GM12878 (cell line): ENCODE measurements around the gene NXPE4. TPM values are rescaled to one million over a fixed set of nuclear protein-coding genes. Genes with fewer than 3 reads are reported as not detected.
"Not testable (repeated sequence)": the region's sequence is repeated elsewhere in the genome, so short reads cannot be mapped to it uniquely, and the experiment has no call there.

Experiments
- ATAC-seq: fragments of 200-7000 bp; cut with Tn5 transposase; 3 replicates; pipeline ENCODE4 v1.9.1; 2020; ENCODE audit warnings: mild to moderate bottlenecking, moderate library complexity
- BruUV-seq: library from RNA; stranded (reverse); fragments of 400-500 nt; replicated peaks from 2 replicates; lab custom pipeline; 2021; lab: Mats Ljungman, UMichigan
- CTCF ChIA-PET: fragments of 300-600 bp; sonication (Branson Sonifier 250); formaldehyde crosslinking; extraction: SDS; loops from one replicate; lab custom pipeline; 2021; ENCODE audit warnings: inconsistent platforms; lab: Yijun Ruan, JAX
- POLR2A ChIA-PET: fragments of 350-600 bp; formaldehyde crosslinking; extraction: SDS; loops from one replicate; lab custom pipeline; 2021; ENCODE audit warnings: inconsistent platforms; lab: Charles Lee
- RAD21 ChIA-PET: fragments of 300-600 bp; sonication (Branson Sonifier 250); formaldehyde crosslinking; loops from one replicate; lab custom pipeline; 2023; ENCODE audit warnings: antibody characterized with exemption; ENCODE audit not compliant: unreplicated experiment; lab: Charles Lee
- SMC1A ChIA-PET: fragments of 300-600 bp; sonication (Branson Sonifier 250); formaldehyde crosslinking; loops from one replicate; lab custom pipeline; 2023; ENCODE audit not compliant: unreplicated experiment, uncharacterized antibody; lab: Charles Lee
- DNase-seq: peaks from one replicate; pipeline ENCODE4 v3.0.0-alpha.2; 2011; ENCODE audit warnings: low read depth, low spot score
- FAIRE-seq: peaks from 3 replicates; lab custom pipeline; 2011; peaks lifted over from hg19 to GRCh38; lab: Jason Lieb, UNC
- H2AFZ ChIP-seq: 2 replicates; pipeline ENCODE4 v1.6.0; 2011; ENCODE audit warnings: low read depth, low read length, control low read depth; ENCODE audit not compliant: control insufficient read depth
- H3K27ac ChIP-seq: 2 replicates; pipeline ENCODE4 v1.5.1; 2011; ENCODE audit warnings: control low read depth; ENCODE audit not compliant: control insufficient read depth, insufficient read depth
- H3K27me3 ChIP-seq, 2 experiments: replicated peaks in 1 of 2; 2 replicates each; pipeline versions ENCODE4 v1.6.0 to v1.6.1; 2011; ENCODE audit warnings: low read length in 1 of 2; ENCODE audit not compliant: control insufficient read depth in 2 of 2, insufficient read depth in 2 of 2
- H3K36me3 ChIP-seq, 2 experiments: 2 replicates each; pipeline ENCODE4 v1.5.1; 2011; ENCODE audit warnings: low read length in 1 of 2; ENCODE audit not compliant: control insufficient read depth in 2 of 2, insufficient read depth in 2 of 2
- H3K4me1 ChIP-seq: 2 replicates; pipeline ENCODE4 v1.6.1; 2011; ENCODE audit warnings: mild to moderate bottlenecking, low read length, moderate library complexity, mixed read lengths; ENCODE audit not compliant: control insufficient read depth, insufficient read depth
- H3K4me2 ChIP-seq: 2 replicates; pipeline ENCODE4 v1.6.0; 2011; ENCODE audit warnings: control low read depth; ENCODE audit not compliant: control insufficient read depth, insufficient read depth
- H3K4me3 ChIP-seq: fragments of 200-600 bp; sonication (generic); 2 replicates; pipeline ENCODE4 v1.5.1; 2016
- H3K79me2 ChIP-seq: 2 replicates; pipeline ENCODE4 v1.6.0; 2011; ENCODE audit warnings: low read length; ENCODE audit not compliant: control insufficient read depth, insufficient read depth
- H3K9ac ChIP-seq: 2 replicates; pipeline ENCODE4 v1.8.0; 2011; ENCODE audit warnings: low read length, control low read depth, mixed read lengths; ENCODE audit not compliant: control insufficient read depth, insufficient read depth
- H3K9me3 ChIP-seq: replicated peaks from 3 replicates; pipeline ENCODE4 v1.5.1; 2011; ENCODE audit warnings: mild to moderate bottlenecking, low read length; ENCODE audit not compliant: control insufficient read depth, insufficient read depth
- H4K20me1 ChIP-seq: 2 replicates; pipeline ENCODE4 v1.6.0; 2011; ENCODE audit not compliant: control insufficient read depth, insufficient read depth
- BCL3 ChIP-seq: IDR thresholded peaks from 2 replicates; pipeline ENCODE4 v1.6.1; 2011; ENCODE audit warnings: borderline replicate concordance, low read depth, mild to moderate bottlenecking, moderate library complexity, low read length; ENCODE audit not compliant: insufficient read depth, poor library complexity, severe bottlenecking
- EGR1 ChIP-seq, 2 experiments: IDR thresholded peaks; 1 replicate in 1 of 2; 2 replicates in 1 of 2; pipeline ENCODE4 v1.6.1; 2011 to 2012; ENCODE audit warnings: low read depth in 2 of 2, low read length in 2 of 2, borderline replicate concordance in 1 of 2, mild to moderate bottlenecking in 1 of 2, moderate library complexity in 1 of 2
- GATAD2B ChIP-seq: fragments of 450-650 bp; conservative IDR thresholded peaks from 2 replicates; pipeline ENCODE4 v1.6.1; 2017; ENCODE audit warnings: low read depth, mild to moderate bottlenecking, moderate library complexity
- JUNB ChIP-seq: IDR thresholded peaks from 2 replicates; pipeline ENCODE4 v1.6.1; 2016; ENCODE audit warnings: antibody characterized with exemption, mild to moderate bottlenecking
- NBN ChIP-seq: fragments of 450-650 bp; IDR thresholded peaks from 2 replicates; pipeline ENCODE4 v1.6.1; 2016
- REST ChIP-seq: IDR thresholded peaks from 2 replicates; pipeline ENCODE4 v1.6.1; 2012; ENCODE audit warnings: mild to moderate bottlenecking, low read depth, low read length
- SIN3A ChIP-seq: IDR thresholded peaks from 2 replicates; pipeline ENCODE4 v1.6.1; 2012; ENCODE audit warnings: low read depth, low read length, improper control_type of control experiment
- SMAD1 ChIP-seq: fragments of 450-650 bp; IDR thresholded peaks from 2 replicates; pipeline ENCODE4 v1.6.1; 2018; ENCODE audit warnings: mild to moderate bottlenecking, low read depth; ENCODE audit not compliant: partially characterized antibody
- STAT3 ChIP-seq: IDR thresholded peaks from 2 replicates; pipeline ENCODE4 v1.6.1; 2011; ENCODE audit warnings: low read depth, low read length, improper control_type of control experiment
- SUZ12 ChIP-seq: fragments of 200-600 bp; sonication (generic); IDR thresholded peaks from one replicate; pipeline ENCODE4 v1.6.1; 2018; ENCODE audit warnings: antibody characterized with exemption, mild to moderate bottlenecking; ENCODE audit not compliant: unreplicated experiment
- ZNF622 ChIP-seq: fragments of 450-650 bp; IDR thresholded peaks from 2 replicates; pipeline ENCODE4 v1.6.1; 2017; ENCODE audit warnings: mild to moderate bottlenecking, inconsistent platforms
- WGBS: methylation state at CpG from one replicate; pipeline ENCODE4 v1.1.6; 2016; ENCODE audit warnings: low lambda C conversion rate; ENCODE audit not compliant: insufficient replicate concordance, insufficient coverage; ENCODE audit errors: missing lambda C conversion rate; 5-methylcytosine and 5-hydroxymethylcytosine counted together
- in situ Hi-C: fragments of 300-500 bp; cut with MboI; formaldehyde crosslinking; loops from 9 replicates; pipeline ENCODE4 v1.14.3; 2018; ENCODE audit warnings: mixed read lengths
- intact Hi-C: fragments of 100-400 bp; cut with micrococcal nuclease; formaldehyde crosslinking; loops from one replicate; pipeline ENCODE4 v1.14.2; 2022; ENCODE audit not compliant: unreplicated experiment
- polyA plus RNA-seq, 11 experiments: library from polyadenylated mRNA; depleted of rRNA in 4 of 11; unstranded in 6 of 11; stranded (reverse) in 5 of 11; fragments of >200 nt; fragmentation: Nextera tagmentation in 4 of 11; fragmentation: Illumina TruSeq in 1 of 11; extraction: Ambion mirVana in 4 of 11; extraction: Trizol in 1 of 11; gene quantifications; 1 replicate in 1 of 11; 2 replicates in 10 of 11; pipeline versions ENCODE4 v1.2.1 to v1.2.3, GENCODE V29; 2011 to 2016; ENCODE audit warnings: inconsistent platforms in 2 of 11, missing spikeins in 2 of 11, low read depth in 1 of 11
- total RNA-seq, 4 experiments: library from RNA; depleted of rRNA in 3 of 4; stranded (reverse); fragments of >200 nt in 3 of 4; fragmentation: Illumina TruSeq in 1 of 4; extraction: Trizol in 1 of 4; gene quantifications; 2 replicates each; pipeline versions ENCODE4 v1.2.1 to v1.2.3, GENCODE V29; 2013 to 2021

NXPE4 gene
- total and polyA plus RNA-seq, 10 of the 15 experiments (the other 5 are each of a cell fraction or from before 2014, with no cell fraction given), result not detected

GRCh38 chr11:114604179-114604813 lies 8.7 kb upstream of the NXPE4 start (continued):
- no peak for TF ChIP-seq STAT3

- H2AFZ ChIP-seq, H3K36me3 ChIP-seq, BruUV-seq, H3K79me2 ChIP-seq, SMC1A ChIA-PET, H3K4me2 ChIP-seq, ATAC-seq, DNase-seq, H3K4me3 ChIP-seq, H4K20me1 ChIP-seq, H3K27ac ChIP-seq, CTCF ChIA-PET, H3K9me3 ChIP-seq, H3K9ac ChIP-seq, FAIRE-seq, H3K27me3 ChIP-seq, intact Hi-C loops, in situ Hi-C loops, RAD21 ChIA-PET, H3K4me1 ChIP-seq, POLR2A ChIA-PET: not testable (repeated sequence)
- WGBS, result 39% methylated on average over 7 of the region's 7 CpGs
Observed at GRCh38 chr11:114603151-114603550, 7.6 kb upstream of the NXPE4 start.

- BruUV-seq, result no TSS peak
- ATAC-seq, result no peak
- TF ChIP-seq REST (no peak), JUNB (no peak), SIN3A (no peak), EGR1 (IDR thresholded peaks at IDR 0.05; ENCODE audit: borderline replicate concordance in 1 of 2, low read depth in 2 of 2, low read length in 2 of 2) (no peak), SUZ12 (no peak), ZNF622 (no peak), BCL3 (no peak), GATAD2B (no peak), NBN (no peak), SMAD1 (no peak)
Observed at GRCh38 chr11:114598461-114598860, 2.9 kb upstream of the NXPE4 start.

More at GRCh38 chr11:114598461-114598860, 2.9 kb upstream of the NXPE4 start:
- Histone ChIP-seq H2AFZ (no peak overlapping the region), H3K27me3 (peaks cover 3 to 13% of the 10 kb centered on the region in 2 experiments; a peak in 3 of 4 replicates), H3K4me1 (no peaks in the 10 kb centered on the region), H3K79me2 (no peaks in the 10 kb centered on the region), H3K4me3 (no peak overlapping the region), H3K9ac (no peak overlapping the region), H3K36me3 (no peaks in the 10 kb centered on the region), H3K4me2 (no peak overlapping the region), H3K27ac (no peak overlapping the region), H3K9me3 (peaks cover 14% of the 10 kb centered on the region), H4K20me1 (no peaks in the 10 kb centered on the region)
- RAD21 ChIA-PET, result no interaction called here
- intact Hi-C loops (loop anchor here (5.0 kb wide), 2 partner anchors 44 to 251 kb away; no protein-coding TSS in a partner anchor), in situ Hi-C loops (loop anchor here (10.0 kb wide), 1 partner anchor 254 kb away; no protein-coding TSS in a partner anchor)
- FAIRE-seq, result no peak
- SMC1A ChIA-PET, result no interaction called here
- no peak for DNase-seq
- CTCF ChIA-PET, result no interaction called here
- POLR2A ChIA-PET, result no interaction called here
- WGBS, result 0% methylated on average over 1 of the region's 1 CpG
